ENCODE results near the gene SPTBN5.

SPTBN5 gene

DNA sequence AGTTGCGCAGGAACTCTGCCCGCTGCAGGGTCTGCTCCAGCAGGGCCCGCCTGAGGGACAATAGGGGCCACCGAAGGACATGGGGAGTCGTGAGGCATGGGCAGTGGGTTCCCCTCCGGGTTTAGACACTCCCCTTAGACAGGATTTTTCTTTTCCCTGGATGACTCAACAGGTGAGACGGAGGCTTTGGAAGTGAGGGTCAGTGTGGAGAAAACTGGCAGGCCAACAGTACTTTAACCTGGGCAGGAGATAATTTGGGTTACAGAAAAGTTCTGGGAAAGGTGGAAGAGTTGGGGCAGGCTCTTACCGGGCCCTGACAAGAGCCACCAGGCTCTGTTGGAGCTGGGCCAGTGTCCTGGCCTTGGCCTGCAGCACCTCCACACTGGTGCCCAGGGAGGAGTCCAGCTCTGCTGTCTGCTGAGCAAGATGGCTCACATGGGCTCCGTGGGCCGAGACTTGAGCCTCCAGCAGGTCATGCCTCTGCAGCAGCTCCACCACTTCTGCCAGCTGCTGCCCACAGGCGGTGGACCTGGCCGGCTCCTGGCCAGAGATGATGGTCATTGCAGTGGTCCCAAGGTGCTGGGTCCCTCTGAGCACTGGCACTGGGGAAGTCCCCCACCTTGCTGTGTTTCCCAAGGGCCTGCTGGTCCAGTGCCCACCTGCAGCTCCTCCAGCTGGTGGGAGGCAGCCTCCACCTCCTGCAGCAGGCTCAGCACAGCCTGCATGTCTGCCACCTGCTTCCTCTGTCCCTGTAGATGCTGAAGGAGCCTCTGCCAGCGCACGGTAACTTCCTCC, 11.0 kb downstream of the SPTBN5 start:
- no peak for DNase-seq

DNA sequence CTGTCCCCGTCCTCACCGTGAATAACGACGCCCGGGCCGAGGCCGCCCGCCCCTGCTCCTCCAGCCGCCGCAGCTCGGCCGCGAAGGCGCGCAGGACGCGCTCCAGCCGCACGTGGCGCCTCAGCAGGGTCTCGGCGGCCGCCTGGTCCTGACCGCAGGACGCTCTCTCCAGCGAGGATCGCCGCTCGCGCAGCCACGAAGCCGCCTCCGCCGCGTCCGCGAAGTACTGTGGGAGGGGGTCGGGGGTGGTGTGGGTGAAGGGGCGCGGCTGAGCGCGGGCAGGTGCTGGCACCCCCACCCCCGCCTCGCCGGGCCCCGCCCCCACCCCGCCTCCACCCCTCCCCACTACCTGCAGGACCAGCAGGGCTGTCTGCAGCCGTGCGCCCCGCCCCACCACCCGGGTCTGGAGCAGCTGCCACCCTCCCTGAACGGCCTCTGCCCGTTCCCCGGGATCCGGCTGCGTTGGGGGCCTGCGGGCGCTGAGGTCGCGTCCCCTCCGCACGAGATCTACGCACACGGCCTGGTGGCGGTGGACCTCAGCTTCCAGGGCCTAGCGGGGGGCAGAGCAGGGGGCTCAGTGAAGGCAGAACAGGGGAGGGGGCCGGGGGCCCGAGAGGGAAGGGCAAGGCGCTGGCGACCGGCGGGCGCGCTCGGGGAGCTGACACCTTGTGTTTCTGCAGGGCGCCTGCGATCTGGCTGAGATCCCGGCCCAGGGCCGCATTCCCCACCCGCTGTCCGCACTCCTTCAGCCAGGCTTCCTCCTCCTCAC, 11.7 kb downstream of the SPTBN5 start:
- DNase-seq, result no peak

GRCh38 chr15:41881550-41881919, 12.3 kb downstream of the SPTBN5 start:
- DNase-seq, result no peak

DNA sequence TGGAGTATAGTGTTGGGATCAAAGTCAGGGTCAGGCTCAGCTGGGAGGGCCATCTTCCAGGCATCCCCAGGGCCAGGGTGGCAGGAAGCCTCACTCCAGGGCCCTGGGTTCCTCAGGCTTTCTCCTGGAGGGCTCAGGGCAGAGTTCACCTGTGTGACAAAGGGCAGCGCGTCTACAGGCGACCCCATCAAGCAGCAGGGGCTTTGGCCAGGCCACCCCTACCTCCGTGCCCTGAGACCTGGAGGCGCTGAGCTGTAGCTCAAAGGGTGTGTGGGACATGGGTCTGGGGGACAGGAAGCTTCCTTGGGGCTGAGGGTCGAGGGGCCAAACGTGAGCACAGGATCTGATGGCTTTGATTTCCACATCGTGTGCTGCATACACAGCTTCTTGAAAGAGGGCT, 12.8 kb downstream of the SPTBN5 start:
- no peak for DNase-seq

- DNase-seq, result no peak
Observed at GRCh38 chr15:41880156-41880877, 13.5 kb downstream of the SPTBN5 start.

GRCh38 chr15:41879321-41879845, 14.5 kb downstream of the SPTBN5 start:
- no peak for DNase-seq

DNA sequence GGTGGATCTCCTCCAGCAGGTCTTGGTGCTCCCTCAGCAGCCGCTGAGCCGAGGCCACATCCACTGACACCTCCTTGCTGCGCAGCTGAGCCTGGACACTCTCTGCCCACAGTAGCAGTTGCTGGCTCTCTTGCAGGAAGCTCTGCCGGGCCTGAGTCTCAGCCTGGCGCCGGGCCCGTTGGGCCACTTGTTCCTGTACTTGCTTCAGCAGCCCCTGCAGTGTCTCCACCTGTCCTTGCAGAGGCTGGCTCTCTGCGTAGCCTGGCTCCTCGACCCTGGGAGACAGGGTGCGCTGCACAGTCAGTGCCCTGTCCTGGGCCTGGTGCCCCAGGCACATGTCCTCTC, 15.5 kb downstream of the SPTBN5 start:
- no peak for DNase-seq

DNA sequence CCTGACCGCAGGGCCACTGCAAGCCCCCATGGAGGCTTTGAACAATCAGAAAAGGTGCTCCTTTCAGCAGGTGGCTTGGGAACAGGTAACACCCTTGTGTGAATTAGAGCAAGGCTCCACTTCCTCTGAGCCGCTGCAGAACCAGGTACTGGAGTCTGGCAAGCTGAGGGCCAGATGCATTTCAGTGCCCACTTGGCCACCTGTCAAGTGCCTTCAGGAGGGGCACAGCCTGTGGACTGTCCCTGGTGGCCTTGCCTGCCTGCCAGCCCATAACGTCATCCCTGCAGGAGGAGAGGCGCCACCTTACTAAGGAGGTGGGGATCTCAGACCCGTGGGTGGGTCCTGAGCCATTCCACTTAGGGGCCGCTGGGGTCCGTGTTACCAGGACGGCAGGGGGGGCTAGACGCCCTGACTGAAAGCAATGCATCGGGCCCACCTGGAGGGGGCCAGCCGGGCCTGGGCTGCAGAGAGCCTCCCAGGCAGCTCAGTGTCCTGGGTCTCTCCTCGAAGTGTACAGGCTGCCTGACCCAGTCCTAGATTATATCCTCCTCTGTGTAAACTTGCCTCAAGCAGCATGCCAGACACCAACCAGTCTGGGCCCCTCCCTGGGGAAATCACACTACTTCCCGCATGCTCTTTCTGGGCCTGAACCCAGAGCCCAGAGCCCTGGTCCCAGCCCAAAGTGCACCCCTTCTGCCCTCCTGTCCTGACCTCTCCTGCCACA, 16.1 kb downstream of the SPTBN5 start:
- DNase-seq, result no peak

- DNase-seq, result no peak
Observed at GRCh38 chr15:41876689-41877088, 17.2 kb downstream of the SPTBN5 start.

GRCh38 chr15:41876007-41876406, 17.8 kb downstream of the SPTBN5 start:
- DNase-seq, result no peak

- DNase-seq, result no peak
Observed at GRCh38 chr15:41874736-41875135, 19.1 kb downstream of the SPTBN5 start.

- DNase-seq, result no peak
Observed at GRCh38 chr15:41873711-41874110, 20.1 kb downstream of the SPTBN5 start.

DNA sequence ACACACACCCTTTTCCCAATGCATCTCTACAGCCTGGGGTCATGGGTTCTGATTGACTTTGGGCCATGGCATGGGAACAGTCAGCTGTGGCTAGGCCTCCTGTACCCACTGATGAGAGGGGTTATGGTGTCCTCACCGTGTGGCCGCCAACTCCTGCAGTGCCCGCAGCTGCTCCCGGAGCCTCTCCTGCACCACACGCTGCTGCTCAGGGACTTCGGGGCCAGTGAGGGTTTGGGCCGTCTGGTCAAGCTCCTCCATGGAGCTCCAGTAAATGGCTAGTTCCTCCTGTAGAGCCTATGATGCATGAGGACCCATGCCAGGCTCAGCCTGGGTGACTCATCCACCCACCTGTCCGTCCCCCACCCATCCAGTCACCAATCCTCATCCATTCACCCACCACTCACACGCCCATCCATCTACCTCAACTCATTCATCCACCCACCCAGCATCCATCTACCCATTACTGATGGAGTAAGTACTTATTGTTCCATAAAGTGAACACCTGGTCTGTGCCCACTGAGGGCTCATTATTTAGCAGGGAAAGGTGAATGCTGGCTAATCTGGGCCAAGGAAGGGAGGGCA, 21.6 kb downstream of the SPTBN5 start:
- DNase-seq, result no peak

DNA sequence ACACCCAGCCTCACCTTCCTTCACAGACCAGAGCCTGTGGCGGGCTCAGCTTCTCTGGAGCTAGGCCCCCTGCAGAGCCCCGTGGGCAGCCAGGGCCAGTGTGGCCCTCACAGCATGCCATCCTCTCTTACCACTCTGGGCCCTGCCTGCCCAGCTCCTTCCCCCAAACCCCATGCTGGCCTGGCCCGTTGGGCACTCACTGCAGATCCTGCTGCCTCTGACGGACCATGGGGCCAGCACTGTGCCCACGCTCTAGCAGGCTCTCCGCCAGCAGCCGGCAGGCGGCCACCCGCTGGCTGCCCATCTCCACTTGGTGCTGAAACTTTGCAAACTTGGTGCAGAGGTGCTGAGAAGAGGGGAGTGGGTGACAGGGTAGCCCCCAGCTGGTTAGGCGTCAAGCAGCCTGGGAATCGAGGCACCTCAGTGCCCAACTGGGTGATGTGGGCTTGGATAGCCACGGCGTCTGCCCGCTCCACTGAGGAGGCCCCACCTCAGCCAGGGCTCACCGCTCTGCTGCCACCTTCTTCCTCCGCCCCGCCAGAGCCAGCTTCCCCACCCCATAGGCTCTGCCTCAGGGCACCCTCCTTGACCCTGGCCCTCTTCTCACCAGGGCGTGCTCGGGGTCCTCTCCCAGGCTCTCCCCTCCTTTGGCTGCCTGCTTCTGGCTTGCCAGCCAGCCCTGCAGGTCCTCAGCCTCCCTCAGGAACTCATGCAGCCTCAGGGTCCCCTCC, 22.5 kb downstream of the SPTBN5 start:
- DNase-seq, result no peak

DNA sequence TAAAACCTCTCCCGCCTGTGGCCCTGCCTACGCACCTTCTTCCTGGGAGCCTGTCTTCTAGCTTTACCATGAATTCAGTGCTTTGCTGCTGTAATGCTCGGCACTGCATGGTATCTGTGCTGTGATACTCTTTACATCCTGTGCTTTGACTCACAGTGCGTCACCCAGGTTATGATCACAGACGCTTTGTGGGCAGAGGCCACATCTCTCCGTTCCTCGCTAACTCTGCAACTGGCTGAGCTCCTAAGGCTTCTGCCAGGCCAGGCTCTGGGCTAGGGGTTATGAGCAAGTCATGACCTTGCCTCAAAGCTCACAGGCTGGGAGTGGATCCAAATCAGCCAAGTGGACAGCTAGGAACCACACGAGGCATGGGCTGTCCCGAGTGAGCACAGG, 23.2 kb downstream of the SPTBN5 start:
- no peak for DNase-seq

- DNase-seq, result no peak
Observed at GRCh38 chr15:41869770-41870688, 23.8 kb downstream of the SPTBN5 start.

DNA sequence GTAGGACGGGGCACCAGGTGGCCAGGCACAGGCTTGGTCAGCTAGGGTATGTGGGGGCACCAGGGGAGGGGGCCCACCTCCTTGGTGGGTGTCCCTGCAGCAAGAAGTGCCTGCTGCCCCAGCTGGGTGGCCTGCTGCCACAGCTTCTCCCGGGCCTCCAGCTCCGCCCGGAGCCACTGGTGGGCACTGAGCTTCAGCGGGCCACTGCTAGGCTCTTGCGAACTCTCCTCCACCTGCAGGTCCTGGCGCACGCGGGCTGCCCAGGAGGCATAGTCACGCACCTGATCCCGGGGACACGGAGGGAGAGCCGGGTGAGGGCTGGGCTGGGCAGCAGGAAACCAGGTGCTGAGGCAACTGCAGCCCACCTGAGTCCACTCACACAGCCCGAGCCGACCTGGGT, 25.5 kb downstream of the SPTBN5 start:
- DNase-seq, result no peak

DNA sequence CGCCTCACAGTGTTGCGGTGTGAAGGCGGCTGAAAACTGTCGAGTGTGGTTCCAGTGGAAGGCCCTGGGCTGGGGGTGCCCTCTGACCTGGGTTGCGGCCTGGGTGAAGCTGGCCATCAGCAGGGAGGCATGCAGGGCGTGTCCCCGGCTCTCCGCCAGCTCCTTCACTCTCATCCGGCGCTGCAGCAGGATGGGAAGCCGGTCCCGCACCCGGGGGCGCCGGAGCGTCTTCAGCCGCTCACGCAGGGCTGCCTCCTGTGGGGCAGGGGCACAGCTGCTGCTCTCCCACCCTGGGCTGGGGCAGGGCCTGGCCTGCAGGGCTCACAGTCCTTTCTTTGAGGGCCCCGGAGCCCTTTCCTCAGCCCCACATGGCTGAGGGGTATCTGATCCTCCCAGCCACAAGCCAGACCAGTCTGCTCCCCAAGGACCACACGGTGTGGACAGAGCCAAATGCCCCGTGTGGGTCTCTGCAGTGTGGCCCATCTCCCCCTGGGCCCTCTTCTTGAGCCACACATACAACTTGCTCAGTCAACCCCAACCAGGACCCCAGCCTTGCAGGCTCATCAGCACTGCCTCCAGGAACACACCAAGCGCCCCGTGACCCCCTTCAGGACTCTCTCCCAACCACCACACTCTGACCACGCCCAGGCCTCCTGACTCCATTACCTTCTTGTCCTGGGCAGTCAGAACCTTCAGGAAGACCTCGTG, 26.8 kb downstream of the SPTBN5 start:
- no peak for DNase-seq

DNA sequence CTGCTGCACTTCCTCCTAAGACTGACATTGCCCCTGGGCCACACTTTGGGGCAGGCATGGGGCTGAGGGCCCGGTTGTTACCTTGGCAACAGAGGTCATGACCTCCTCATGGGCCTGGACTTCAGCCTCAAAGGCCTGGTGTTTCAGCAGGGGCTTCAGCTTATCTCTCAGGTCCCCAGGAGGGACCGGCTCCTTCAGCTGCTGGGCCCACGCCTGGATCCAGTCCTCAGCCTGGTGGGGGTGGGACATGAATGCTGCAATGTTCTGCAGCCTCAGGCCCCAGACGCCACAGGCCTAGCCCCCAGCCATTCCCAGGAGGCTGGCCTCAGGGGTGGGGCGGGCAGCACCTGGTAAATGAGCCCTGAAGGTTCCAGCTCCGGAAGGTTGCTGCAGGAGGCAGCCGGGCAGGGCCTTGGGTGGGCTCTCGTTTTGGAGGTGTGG, 27.6 kb downstream of the SPTBN5 start:
- no peak for DNase-seq
